Kidney tubule cell (primary cell): ENCODE data around the gene EHMT1.
"Not testable (repeated sequence)": the region's sequence is repeated elsewhere in the genome, so short reads cannot be mapped to it uniquely, and the experiment has no call there.

Source experiments
- DNase-seq: peaks from one replicate; pipeline ENCODE4 v3.0.0-alpha.2; 2018; ENCODE audit warnings: low spot score

Gene EHMT1

GRCh38 chr9:137762414-137763061 lies 143.7 kb downstream of the EHMT1 start:
- DNase-seq, result no peak

DNA sequence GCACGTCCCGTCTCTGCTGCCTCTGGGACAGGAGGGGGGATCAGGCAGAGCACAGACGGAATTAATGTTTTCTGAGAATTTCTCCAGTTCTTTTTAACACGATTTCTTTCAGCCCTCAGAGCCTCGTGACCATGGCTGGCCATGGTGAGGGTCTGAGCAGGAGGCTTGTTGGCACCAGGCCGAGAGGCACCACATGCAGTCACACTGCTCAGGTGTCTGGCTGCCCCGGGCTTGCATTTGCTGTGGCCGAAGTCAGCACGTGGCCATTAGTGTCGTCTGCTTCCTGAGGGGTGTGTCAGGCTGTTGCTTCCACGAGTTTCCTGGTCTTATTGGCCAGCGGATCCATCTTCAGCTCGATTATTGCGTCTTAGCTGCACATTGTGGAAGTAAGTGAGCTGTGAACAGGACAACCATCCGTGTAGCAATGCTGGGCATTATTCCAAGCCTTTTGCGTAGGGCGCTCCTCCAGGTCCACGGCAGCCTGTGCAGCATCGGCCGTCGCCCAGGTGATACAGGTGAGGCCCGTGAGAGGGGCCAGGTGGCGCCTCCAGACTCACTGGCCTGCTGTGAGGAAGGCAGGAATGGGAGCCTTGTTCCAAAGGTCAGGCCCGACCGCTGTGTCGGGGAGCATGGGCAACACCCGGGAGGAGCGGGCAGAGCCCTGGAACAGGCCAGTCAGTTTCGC lies 144.6 kb downstream of the EHMT1 start:
- no peak for DNase-seq

DNA sequence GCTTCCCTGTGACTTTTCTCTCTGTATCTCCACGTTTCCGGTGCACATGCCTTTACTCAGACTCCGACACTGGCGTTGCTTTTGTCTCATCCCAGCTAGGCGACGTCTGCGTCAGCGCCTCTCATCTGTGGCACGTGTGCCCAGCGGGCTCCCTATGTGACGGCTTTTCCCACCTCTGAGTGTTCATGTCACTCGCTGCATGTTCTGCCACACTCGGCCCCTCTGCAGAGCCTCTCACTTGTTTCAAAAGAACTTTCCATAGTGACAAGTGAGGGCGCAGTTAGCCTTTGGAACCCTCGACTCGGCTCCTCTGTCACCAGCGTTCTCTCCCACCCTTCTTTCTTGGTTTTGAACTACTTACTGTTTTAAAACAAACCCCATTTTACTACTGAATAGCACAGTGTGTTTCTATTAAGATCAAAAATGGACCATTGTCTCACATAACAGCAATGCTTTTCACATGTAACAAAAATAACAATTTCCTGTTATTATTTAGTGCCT lies 145.4 kb downstream of the EHMT1 start:
- DNase-seq, result no peak

DNA sequence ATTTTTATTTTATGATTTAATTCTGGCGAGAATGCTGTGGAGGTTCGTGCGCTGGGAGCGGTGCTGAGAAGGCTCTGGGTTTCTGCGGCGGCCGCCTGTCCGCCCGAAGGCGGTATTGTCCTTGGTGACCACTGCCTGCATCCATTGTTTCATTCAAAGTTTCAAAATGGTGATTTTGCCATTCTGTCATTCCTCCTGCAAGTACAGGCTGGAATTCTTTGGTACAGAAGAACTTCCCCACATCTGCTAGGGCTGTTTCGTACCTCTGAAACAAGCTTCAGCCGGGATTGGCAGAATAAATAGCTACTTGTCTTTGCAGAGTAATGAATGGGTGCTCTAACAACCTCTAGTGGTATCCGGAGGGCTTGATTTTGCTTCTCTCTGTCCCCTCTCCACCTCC lies 146.2 kb downstream of the EHMT1 start:
- no peak for DNase-seq

- no peak for DNase-seq
Measured at GRCh38 chr9:137765536-137765935, 146.7 kb downstream of the EHMT1 start.

- DNase-seq, result no peak
Measured at GRCh38 chr9:137771580-137771979, 152.8 kb downstream of the EHMT1 start.

- DNase-seq, result no peak
Measured at GRCh38 chr9:137772281-137772873, 153.6 kb downstream of the EHMT1 start.

GRCh38 chr9:137774775-137775386 lies 156.1 kb downstream of the EHMT1 start:
- DNase-seq, result no peak

DNA sequence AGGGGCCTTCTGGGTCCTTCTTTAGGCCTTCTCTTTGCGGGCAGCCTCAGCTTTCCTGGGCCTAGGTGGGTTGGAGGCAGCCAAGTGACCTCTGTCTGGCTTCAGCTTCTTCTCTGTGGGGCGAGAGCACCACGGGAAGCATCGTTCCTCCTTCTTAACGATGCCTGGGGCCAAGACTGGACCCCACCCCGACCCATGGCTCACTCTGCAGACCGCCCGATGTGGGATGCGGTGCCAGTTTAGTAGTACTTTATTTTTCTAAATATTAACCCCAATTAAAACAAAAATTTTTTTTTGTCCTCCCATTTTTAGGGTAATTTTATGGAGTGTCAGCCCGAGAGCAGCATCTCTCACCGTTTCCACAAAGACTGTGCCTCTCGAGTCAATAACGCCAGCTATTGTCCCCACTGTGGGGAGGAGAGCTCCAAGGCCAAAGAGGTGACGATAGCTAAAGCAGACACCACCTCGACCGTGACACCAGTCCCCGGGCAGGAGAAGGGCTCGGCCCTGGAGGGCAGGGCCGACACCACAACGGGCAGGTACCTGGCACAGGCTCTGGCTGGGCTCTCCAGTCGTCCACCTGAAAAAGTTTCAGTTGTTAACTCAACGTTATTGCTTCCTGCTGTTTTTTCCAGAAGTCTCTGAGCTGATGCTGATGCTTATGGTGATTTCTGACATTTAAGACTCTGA lies 157.6 kb downstream of the EHMT1 start:
- no peak for DNase-seq

DNA sequence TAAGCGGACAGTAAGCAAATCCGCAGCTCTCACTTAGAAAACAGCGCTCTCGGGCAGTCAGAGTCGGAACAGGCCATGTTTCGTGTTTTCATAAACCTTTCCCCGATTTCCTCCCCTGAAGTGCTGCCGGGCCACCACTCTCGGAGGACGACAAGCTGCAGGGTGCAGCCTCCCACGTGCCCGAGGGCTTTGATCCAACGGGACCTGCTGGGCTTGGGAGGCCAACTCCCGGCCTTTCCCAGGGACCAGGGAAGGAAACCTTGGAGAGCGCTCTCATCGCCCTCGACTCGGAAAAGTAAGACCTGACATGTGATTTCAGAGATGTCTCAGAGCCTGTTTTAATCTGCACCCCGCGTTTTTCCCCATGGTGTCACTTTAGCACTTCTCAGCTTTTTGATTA lies 159.0 kb downstream of the EHMT1 start:
- no peak for DNase-seq

DNA sequence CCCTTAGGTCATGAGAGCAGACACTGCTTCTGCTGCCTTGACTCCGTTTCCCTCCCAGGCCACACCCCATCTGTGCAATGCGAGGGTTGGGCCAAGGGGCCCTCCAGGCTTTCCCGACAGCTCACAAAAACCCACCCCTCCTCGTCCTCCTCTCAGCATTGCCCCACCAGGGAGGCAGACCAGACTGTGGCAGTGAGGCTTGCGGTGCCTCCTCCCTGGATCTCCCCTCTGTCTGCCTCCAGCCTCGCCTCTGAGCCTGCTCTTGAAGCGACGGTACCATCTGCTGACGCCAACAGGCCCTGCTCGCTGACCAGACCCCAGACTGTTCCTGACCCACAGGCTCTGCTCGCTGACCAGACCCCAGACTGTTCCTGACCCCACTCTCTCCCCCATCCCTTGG lies 159.5 kb downstream of the EHMT1 start:
- no peak for DNase-seq

- DNase-seq, result no peak
Measured at GRCh38 chr9:137778914-137779313, 160.1 kb downstream of the EHMT1 start.

- not testable (repeated sequence) for DNase-seq
Measured at GRCh38 chr9:137780031-137780430, 161.2 kb downstream of the EHMT1 start.

GRCh38 chr9:137781906-137782585 lies 163.2 kb downstream of the EHMT1 start:
- no peak for DNase-seq

DNA sequence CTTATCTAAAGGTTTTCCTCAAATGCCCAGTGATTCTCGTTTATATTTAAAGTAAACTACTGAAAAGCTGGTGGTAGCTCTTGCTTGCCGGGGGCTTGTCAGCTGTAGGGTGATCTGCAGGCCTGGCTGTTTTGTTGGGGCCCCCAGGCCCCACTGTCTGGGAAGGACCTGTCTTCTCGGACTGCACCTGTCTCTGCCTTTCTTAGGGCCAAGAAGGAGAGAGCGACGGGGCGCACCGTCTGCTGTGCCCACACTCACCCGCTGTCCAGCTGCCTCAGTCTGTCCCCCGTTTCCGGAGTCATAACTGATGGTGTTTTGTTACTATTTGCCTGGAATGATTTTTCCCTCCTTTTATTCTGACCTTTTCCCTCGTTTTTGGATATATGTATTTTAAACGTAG lies 164.7 kb downstream of the EHMT1 start:
- DNase-seq, result no peak

GRCh38 chr9:137784046-137784445 lies 165.2 kb downstream of the EHMT1 start:
- DNase-seq, result no peak

GRCh38 chr9:137784641-137785513 lies 166.1 kb downstream of the EHMT1 start:
- no peak for DNase-seq

GRCh38 chr9:137785704-137786161 lies 166.9 kb downstream of the EHMT1 start:
- DNase-seq, result no peak

- no peak for DNase-seq
Measured at GRCh38 chr9:137786511-137786920, 167.7 kb downstream of the EHMT1 start.

GRCh38 chr9:137787381-137787780 lies 168.6 kb downstream of the EHMT1 start:
- no peak for DNase-seq
